GM18502 (cell line): ENCODE data around the gene RCC2.
"Not testable (repeated sequence)": the region's sequence is repeated elsewhere in the genome, so short reads cannot be mapped to it uniquely, and the experiment has no call there.

ENCODE experiments used
- ATAC-seq: cut with Tn5 transposase; IDR thresholded peaks from one replicate; pipeline ENCODE4 v1.9.1; 2021; ENCODE audit warnings: mild to moderate bottlenecking; ENCODE audit not compliant: unreplicated experiment, poor library complexity

Gene RCC2

DNA sequence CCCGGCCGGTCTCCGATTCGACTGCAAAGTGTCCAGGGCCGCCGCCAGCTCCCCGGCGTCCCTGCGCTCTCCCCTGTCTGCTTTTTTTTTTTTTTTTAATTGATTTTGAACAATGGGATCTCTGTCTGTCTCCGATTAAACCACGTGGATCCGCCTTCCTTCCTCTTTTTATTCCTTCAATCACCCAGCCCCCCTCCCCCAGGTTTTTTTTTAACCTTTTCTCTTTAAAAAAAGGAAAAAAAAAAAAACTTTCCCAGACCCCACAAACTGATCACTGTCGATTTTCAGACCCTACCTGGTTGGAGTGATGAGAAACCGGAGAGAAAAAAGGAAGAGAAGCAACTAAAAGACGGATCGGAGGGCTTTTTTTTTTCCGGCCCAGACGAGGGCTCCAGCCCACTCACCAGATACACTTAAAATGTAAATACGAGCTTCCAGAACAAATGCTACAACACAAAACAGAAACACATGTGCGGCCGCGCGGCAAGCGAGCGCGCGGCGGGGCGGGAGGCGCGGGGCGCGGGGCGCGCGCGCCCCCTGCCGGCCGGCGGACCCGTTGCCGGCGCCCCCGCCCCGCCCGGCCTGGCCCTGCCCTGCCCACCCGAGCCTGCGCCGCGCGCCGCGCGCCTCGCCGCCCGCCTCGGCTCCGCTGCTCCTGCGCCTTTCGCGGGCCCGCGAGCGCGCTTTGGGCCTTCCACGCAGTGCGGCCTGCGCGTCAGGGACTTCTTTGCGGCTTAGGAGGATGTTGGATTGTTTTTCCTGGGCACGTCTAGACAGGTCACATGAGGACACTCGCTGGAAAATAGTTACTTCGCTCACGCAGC lies at the start of gene RCC2:
RCC2 (minus strand) TSS at position 428 of the 824 bp plus-strand sequence. CDS start 1,163 bp downstream, outside the sequence.
- peak; percentile 51 for ATAC-seq

DNA sequence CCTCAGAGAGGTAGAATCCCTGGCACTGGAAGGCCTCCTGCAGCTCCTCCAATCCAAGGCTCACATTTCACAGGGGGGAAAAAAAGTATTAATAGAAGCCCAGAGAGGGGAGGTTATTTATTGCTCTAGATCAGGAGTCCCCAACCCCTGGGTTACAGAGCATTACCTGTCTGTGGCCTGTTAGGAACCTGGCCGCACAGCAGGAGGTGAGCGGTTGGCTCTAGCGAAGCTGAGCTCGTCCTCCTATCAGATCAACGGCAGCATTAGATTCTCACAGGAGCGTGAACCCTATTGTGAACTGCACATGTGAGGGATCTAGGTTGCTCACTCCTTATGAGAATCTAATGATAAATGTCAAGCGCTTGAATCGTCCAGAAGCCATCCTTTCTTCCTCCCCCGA lies 46.8 kb upstream of the RCC2 start:
- ATAC-seq: no peak

DNA sequence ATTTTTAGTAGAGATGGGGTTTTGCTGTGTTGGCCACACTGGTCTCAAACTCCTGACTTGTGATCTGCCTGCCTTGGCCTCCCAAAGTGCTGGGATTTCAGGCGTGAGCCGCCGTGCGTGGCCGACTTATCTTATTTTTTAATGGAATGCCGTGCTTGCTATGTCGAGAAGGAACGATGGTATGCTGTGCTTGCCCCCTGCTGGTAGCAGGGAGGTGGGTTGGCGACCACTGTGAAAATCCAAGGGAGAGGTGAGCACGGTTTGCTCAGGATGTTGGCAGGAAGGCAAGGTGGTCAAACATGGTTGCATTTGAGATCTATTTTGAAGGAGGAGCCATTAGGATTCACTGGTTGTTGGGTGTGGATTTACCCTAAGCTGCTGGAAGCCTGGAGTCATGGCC lies 45.8 kb upstream of the RCC2 start:
- no peak for ATAC-seq

DNA sequence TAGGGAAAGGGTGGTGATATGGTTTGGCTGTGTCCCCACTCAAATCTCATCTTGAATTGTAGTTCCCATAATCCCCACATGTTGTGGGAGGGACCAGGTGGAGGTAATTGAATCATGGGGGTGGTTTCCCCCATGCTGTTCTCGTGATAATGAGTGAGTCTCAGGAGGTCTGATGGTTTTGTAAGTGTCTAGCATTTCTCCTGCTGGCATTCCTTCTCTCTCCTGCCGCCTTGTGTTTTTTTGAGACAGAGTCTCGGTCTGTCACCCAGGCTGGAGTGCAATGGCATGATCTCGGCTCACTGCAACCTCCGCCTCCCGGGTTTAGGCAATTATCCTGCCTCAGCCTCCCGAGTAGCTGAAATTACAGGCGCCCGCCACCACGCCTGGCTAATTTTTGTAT lies 42.5 kb upstream of the RCC2 start:
- not testable (repeated sequence) for ATAC-seq

DNA sequence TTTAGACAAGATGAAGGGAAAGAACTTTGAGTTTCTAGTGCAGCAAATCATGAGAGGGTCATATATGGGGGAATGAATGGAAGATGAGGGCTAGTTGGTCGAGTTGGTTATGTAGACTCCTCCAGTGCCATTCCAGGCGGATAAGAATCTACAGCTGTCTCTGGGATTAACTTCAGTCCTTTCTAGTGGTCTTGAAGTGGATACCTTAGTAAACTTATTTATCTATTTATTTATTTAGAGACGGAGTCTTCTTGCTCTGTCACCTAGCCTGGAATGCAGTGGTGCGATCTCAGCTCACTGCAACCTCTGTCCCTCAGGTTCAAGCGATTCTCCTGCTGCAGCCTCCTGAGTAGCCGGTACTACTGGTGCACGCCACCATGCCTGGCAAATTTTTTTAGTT lies 41.4 kb upstream of the RCC2 start:
- no peak for ATAC-seq

DNA sequence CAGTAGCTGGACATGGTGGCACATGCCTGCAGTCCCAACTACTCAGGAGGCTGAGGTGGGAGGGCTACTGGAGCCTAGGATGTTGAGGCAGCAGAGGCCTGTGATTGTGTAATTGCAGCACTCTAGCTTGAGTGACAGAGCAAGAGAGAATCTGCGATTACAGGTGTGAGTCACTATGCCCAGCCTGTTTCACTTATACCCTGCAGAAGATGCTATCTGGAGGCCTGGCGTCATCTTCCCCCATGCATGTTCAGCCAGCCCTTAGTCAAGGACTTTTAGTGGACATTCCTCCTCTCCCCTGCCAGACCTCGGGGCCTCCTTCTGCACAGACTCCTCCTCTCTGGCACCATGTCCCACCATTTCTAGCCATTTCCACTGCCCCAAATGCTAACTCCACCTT lies 36.3 kb upstream of the RCC2 start:
- ATAC-seq: no peak

DNA sequence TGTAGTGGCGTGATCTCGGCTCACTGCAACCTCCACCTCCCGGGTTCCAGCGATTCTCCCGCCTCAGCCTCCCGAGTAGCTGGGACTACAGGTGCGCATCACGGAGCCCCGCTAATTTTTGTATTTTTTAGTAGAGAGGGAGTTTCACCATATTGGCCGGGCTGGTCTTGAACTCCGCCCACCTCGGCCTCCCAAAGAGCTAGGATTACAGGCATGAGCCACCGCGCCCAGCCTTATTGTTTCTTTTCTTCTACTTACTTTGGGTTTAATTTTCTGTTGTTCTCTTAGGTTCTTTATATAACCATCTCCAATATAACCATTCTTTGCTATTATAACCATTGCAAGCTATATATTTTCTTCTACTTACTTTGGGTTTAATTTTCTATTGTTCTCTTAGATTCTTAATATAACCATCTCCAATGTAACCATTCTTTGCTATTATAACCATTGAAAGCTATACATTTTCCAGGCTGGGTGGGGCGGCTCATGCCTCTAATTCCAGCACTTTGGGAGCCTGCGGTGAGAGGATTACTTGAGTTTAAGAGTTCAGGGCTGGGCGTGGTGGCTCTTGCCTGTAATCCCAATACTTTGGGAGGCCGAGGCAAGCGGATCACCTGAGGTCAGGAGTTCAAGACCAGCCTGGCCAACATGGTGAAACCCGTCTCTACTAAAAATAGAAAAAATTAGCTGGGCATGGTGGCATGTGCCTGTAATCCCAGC lies 35.5 kb upstream of the RCC2 start:
- ATAC-seq: not testable (repeated sequence)

DNA sequence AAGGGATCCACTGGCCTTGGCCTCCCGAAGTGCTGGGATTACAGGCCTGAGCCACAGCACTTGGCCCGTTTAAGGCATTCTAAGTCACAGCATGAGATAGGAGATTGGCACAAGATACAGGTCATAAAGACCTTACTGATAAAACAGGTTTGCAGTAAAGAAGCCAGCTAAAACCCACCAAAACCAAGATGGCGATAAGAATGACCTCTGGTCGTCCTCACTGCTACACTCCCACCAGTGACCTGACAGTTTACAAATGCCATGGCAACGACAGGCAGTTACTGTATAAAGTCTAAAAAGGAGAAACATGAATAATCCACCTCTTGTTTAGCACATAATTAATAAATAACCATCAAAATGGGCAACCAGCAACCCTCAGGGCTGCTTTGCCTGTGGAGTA lies 33.3 kb upstream of the RCC2 start:
- ATAC-seq: no peak

DNA sequence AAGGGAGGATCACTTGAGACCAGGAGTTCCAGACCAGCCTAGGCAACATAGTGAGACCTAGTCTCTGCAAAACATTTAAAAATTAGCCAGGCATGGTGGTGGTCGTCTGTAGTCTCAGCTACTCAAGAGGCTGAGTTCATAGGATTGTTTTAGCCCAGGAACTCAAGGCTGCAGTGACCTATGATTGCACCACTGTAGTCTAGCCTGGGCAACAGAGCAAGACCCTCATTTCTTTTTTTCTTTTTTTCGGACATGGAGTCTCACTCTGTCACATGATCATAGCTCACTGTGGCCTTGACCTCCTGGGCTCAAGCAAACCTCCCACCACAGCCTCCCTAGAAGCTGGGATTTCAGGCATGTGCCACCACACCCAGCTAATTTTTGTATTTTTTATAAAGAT lies 31.9 kb upstream of the RCC2 start:
- ATAC-seq: no peak

DNA sequence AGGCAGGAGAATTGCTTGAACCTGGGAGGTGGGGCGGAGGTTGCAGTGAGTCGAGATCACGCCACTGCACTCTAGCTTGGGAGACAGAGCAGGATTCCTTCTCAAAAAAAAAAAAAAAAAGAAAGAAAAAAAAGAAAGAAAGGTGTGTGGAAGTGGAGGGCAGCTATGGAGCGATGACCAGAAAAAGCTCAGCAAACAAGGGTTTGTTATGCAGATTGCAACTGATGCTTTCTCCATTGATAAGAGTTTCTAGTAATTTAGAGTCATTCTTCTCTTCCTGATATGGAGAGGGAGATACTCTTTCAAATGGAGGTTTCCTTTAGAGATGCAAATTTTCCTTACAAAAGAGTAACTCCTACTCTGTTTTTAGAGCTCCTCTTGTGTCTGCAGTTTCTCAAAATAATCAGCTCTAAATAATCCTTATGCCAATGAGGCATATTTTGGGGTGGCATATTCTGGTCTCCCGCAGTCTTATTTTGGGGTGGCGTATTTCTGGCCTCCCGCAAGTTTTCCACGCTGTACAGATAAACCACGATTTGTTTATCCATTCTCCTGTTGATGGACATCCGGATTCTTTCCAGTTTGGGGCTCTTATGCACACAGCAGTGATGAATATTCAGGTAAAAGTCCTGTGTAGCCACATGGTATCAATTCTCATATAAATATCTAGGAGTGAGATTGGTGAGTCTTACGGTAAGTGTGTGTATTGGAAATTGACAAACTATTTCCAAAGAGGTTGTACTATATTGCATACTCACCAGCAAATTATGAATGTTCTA lies 30.7 kb upstream of the RCC2 start:
- ATAC-seq: no peak

DNA sequence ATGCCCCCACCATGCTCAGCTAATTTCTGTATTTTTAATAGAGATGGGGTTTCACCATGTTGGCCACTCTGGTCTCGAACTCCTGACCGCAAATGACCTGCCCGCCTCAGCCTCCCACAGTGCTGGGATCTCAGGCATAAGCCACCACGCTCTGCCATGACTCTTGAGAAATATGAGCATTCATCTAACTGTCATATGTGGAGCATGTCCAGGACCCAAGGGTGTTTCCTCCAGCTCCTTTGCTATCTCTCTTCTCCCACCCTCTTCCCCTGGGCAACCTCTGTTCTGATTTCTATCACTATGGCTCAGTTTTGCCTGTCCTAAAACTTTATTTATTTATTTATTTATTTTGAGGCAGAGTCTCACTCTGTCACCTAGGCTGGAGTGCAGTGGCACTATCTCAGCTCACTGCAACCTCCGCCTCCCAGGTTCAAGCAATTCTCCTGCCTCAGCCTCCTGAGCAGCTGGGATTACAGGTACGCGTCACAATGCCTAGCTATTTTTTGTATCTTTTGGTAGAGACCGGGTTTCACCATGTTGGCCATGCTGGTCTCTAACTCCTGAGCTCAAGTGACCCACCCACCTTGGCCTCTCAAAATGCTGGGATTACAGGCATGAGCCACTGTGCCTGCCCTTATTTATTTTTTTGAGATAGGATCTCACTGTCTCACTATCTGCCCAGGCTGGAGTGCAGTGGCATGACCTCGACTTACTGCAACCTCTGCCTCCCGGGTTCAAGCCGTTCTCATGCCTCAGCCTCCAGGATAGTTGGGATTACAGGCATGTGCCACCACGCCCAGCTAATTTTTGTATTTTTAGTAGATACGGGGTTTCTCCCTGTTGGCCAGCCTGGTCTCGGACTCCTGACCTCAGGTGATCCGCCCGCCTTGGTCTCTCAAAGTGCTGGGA lies 29.1 kb upstream of the RCC2 start:
- ATAC-seq: not testable (repeated sequence)

DNA sequence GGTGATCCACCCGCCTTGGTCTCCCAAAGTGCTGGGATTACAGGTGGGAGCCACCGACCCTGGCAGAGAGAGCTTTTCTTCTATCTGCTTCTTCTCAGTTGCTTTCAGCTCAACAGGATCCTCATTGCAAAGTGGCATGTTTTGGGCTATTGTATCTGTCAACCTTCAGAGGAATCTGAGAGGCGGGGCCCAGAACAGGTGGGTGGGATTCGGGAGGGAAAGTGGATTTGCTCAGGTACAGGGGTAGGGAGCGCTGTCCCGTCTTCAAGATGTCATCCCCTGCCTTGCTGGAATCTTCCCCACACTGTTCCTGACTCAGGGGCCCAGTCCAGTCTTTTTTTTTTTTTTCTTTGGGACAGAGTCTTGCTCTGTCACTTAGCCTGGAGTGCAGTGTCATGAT lies 26.9 kb upstream of the RCC2 start:
- ATAC-seq: no peak

DNA sequence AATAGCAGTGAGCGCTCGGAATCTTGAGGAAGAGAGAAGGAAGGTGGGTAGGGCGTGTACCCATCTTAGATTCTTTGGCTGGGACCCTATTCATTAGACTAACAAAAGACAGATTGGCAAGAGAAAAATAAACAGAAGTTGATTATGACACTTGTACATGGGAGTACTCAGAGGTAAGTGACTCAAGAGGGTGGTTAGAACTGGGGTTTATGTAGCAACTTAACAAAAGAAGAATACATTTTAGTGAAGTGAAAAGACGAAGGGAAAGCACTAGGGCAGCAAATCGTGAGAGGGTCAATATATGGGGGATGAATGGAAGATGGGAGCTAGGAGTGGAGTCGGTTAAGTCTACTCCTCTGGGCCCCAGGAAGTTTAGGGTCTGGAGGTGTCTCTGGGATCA lies 25.8 kb upstream of the RCC2 start:
- ATAC-seq: no peak

DNA sequence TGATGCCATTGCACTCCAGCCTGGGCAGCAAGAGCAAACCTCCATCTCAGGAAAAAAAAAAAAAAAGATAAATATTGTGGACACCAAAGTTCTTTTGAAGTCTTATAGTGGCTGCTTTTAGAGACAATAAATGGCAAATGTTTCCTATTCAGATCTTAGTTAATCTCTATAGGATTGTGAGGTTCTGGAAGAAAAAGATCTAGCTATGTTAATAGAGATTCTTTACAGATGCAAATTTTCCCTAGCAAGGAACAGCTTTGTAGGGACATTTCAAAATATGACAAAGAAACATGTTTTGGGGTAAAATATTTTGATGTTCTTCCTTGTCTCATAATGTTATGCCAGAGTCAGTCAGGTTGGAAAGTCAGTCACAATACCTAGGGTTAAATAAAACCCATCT lies 24.5 kb upstream of the RCC2 start:
- no peak for ATAC-seq

DNA sequence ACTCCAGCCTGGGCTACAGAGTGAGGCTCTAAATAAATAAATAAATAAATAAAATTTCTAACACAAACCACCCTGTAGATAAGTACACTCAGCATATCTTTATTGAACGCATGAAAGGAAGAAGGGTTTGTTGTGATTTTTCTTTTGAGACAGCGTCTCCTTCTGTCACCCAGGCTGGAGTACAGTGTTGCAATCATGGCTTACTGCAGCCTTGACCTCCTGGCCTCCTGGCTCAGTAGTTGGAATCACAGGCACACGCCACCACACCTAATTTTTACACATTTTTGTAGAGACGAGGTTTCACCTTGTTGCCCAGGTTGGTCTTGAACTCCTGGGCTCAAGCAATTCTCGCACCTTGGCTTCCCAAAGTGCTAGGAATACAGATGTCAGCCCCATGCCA lies 23.2 kb upstream of the RCC2 start:
- no peak for ATAC-seq

DNA sequence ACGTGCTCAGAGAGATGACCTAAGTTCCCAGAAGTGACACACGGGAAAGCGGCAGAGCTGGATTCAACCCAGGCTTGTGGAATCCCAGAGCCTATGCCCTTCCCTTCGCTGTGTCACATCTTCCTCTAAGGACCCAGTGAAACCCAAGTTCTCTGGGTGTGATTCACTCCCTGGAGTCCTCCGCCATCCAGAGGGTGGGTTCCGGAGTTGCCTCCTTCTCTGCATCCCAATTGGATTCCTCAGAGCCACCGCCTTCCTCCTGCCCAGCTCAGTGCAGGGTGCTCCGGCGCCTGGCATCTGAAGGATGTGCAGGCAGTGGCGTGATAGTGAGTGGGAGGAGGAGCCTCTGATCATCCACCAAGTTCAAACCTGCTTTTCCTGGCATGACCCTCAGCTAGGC lies 20.7 kb upstream of the RCC2 start:
- no peak for ATAC-seq

DNA sequence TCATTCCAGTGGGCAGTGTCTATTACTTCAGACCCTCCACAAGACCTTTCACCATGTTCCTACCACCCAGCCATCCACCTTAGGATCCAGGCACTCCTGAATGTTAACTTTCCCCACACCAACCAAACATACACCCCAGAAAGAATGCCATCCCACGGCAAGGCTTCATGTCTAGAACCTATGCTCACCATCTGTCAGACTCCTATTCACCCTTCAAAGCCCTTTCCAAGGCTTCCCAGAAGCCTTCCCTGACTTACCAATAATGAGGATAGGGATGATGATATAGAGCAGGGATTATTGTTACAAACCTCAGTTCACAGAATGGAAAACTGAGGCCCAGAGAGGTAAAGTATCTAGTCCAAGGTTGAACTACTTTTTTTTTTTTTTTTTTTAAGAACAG lies 19.3 kb upstream of the RCC2 start:
- ATAC-seq: no peak

DNA sequence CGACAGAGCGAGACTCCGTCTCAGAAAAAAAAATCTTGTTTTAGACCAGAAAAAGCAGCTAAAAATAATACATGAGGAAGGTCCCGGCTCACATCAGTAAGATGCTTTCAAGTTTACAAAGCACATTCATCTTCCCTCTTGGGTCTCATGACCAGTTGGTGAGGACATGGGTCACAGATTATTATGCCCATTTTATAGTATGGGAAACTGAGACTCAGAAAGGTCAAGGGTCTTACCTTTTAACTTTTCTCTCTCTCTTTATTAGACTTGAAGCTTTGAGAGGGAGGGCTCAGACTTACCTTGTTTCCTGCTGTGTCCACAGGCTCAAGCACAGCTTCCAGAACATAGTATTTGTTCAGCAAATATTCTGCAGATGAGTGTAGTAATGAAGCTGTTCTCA lies 13.2 kb upstream of the RCC2 start:
- no peak for ATAC-seq

DNA sequence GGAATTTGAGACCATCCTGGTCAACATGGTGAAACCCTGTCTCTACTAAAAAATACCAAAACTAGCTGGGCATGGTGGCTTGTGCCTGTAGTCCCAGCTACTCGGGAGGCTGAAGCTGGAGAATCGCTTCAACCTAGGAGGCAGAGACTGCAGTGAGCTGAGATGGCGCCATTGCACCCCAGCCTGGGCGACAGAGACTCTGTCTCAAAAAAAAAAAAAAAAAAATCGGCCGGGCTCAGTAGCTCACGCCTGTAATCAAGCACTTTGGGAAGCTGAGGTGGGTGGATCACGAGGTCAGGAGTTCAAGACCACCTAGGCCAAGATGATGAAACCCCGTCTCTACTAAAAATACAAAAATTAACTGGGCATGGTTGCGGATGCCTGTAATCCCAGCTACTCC lies 12.7 kb upstream of the RCC2 start:
- ATAC-seq: not testable (repeated sequence)

DNA sequence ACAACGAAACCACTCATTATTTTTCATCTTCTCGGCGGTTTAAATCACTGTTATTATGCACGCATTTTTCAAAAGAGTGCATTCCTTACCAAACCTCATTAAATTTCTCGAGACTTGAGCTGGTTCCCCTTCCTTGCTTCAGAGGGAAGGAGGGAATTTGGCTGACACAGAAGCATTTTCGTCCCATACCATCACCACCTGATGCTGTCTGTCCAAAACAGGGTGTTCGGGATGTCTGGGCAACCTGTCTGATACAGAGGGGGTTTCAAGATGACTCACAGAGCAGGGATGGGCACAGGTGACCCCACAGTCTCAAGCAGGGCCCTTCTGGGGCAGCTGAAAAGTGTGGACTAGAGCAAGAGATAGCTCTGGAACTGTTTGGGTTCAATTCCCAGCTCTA lies 12.3 kb upstream of the RCC2 start:
- ATAC-seq: no peak
